Coronary artery (tissue), 2 donors: Measurements from ENCODE around the gene SCGB1A1.

Experiments
- DNase-seq: peaks from one replicate; pipeline ENCODE4 v3.0.0-alpha.2; 2017; ENCODE audit warnings: low spot score
- H3K27ac ChIP-seq, 2 donors: fragments of 200-600 bp; sonication (generic); one replicate each; pipeline ENCODE4 v1.5.1; 2016 to 2019
- H3K4me3 ChIP-seq: fragments of 200-600 bp; sonication (generic); 2 replicates; pipeline ENCODE4 v1.5.1; 2016; ENCODE audit warnings: mild to moderate bottlenecking, moderate library complexity
- TF ChIP-seq, protein P1 (sequence below): fragments of 200-600 bp; sonication (generic); IDR thresholded peaks from one replicate; pipeline ENCODE4 v1.5.1; 2019; ENCODE audit warnings: antibody characterized with exemption

Gene SCGB1A1

DNA sequence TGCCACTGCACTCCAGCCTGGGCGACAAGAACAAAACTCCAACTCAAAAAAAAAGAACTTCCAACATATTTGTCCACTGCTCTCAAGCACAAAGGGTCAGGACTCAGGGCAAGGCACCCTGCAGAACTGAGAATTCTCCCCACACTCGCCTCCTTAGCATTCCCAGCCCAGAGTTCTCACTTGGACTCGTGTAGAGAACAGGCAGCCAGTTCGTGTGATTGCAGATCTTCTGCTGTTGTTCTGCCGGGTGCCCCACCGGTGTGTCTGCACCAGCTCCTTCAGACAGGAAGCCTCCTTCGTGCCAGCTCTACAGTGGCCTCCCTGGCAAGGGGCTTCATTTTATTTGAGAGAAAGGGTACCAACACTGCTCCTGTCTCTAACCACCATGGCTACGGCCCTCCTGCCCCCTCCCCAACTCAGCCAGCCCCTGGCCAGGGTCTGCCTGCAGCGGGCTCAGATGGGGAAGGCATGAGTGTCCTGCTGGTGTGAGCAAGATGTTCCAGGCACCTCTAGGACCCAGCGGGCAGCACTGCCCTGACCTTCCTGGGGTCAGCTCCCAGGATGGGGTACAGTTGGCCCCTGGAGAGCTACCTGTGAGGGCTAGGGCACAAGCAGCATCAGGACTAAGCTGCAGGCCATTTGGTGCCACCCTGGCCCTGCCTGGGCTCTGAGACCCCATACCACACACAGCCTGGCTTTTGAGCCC is 19.5 kb upstream of the SCGB1A1 start:
- Histone ChIP-seq H3K27ac (peak overlapping the region; percentile 73 to 96), H3K4me3 (peak overlapping the region; percentile 48)
- TF ChIP-seq, protein P1, sequence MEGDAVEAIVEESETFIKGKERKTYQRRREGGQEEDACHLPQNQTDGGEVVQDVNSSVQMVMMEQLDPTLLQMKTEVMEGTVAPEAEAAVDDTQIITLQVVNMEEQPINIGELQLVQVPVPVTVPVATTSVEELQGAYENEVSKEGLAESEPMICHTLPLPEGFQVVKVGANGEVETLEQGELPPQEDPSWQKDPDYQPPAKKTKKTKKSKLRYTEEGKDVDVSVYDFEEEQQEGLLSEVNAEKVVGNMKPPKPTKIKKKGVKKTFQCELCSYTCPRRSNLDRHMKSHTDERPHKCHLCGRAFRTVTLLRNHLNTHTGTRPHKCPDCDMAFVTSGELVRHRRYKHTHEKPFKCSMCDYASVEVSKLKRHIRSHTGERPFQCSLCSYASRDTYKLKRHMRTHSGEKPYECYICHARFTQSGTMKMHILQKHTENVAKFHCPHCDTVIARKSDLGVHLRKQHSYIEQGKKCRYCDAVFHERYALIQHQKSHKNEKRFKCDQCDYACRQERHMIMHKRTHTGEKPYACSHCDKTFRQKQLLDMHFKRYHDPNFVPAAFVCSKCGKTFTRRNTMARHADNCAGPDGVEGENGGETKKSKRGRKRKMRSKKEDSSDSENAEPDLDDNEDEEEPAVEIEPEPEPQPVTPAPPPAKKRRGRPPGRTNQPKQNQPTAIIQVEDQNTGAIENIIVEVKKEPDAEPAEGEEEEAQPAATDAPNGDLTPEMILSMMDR: no peak
- peak; percentile 78 for DNase-seq

DNA sequence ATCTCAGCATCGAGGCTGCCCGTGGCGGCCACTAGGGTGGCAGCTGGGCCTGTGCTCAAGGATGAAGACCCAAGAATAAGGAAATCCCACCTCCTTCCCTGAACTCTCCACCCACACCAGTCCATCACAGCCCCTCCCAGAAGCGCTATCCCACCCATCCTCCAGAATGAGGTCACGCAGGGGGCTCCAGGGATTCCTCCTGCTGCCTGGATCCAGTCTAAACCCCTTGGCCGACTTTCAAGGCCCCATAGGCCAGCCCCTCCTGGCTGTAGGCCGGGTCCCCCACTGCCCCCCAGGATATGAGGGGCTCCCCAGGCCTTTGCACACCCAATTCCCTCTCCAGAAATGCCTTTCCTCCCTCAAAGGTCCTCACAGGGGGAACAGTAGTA is 19.0 kb upstream of the SCGB1A1 start:
- peak overlapping the region; percentile 52 for H3K4me3 ChIP-seq

DNA sequence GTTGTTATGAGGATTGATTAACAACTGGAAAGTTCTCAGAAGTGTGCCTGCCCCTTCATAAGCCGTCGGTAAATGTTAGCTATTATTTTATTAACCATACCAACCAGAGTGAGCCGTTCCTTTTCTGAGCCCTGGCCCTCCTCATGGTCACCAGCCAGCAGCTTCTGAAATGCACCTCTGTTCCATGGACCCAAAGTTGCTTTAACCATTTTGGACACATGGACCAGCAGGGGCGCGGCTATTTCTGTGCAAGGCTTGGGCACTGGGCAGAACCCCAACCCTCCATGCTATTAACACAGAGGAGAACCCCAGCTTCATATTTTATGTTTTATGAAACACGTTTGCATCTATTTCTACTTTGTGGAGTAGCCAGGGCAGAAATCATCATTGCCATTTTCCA is 18.6 kb upstream of the SCGB1A1 start:
- peak overlapping the region; percentile 73 to 96 for H3K27ac ChIP-seq
- TF ChIP-seq, protein P1: no peak
- no peak for DNase-seq
- H3K4me3 ChIP-seq: peak overlapping the region; percentile 52

More for the DNA sequence above, 19.0 kb upstream of the SCGB1A1 start:
- TF ChIP-seq, protein P1: no peak
- peak overlapping the region; percentile 73 to 96 for H3K27ac ChIP-seq
- DNase-seq: no peak

DNA sequence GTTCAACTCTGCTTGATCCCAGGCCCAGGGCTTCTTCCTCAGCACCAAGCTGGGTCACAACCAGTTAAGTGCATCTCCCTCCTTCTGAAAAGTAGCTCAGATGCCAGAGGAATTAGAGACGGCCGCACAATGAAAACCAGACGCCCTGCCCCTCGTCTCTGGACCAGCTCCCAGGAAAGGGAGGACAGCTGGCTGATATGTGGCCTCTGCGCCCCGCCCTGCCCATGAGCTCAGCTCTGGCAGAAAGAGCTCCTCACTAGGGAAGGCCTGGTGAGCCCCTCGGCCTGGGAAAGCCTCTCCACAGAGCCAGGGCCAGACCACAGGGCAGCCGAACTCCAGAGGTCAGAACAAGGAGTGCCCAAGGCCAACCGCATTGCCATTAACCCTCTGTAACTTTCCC is 18.1 kb upstream of the SCGB1A1 start:
- DNase-seq: peak; percentile 92
- H3K27ac ChIP-seq: peak overlapping the region; percentile 73 to 96
- TF ChIP-seq, protein P1: no peak
- peak overlapping the region; percentile 52 for H3K4me3 ChIP-seq

DNA sequence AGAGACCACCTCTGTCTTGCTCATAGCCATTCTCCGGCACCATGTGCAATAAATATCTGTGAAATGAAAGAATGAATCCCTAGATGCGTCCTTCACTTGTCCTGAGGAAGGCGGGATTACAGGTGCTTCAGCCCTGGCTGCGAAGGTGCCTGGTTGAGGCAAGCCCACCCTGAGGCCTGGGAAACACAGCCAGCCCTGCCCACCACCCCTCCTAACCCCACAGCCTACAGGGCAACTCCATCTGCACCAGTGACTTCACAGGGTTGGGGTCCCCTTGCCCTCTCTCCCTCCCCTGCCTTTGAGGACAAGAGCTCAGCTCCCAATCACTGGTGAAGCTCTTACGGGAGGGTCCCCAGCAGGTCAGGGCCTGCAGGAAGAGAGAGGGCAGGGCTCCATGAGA is 17.5 kb upstream of the SCGB1A1 start:
- Histone ChIP-seq H3K27ac (peak overlapping the region; percentile 73 to 96), H3K4me3 (peak overlapping the region; percentile 52)
- TF ChIP-seq, protein P1: no peak
- DNase-seq: no peak

DNA sequence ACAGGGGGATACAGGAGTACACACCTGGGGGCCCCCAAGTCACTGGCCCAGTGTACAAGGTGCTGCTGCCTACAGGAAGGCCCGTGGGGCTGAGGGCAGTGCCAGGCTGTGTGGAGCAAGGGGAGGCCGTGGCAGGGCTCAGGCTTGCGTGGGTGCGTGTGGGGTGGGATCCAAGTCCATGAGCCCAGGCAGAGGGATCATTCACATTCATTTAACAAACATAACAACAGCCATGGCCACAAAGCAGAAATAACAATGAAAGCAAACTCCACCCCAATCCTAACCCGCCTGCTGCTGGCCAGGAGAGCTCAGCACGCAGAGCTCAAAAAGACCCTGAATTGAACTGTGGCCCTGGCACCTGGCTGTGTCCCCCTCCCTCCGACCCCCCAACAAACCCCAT is 17.0 kb upstream of the SCGB1A1 start:
- peak overlapping the region; percentile 52 for H3K4me3 ChIP-seq
- DNase-seq: no peak
- TF ChIP-seq, protein P1: no peak
- peak overlapping the region; percentile 73 to 96 for H3K27ac ChIP-seq
